Peyer's patch (tissue), 4 donors: ENCODE results near the gene NDUFS6.
"Not testable (repeated sequence)": the region's sequence is repeated elsewhere in the genome, so short reads cannot be mapped to it uniquely, and the experiment has no call there.

Experiments used
- POLR2A ChIP-seq, 2 donors: fragments of 450-650 bp; IDR thresholded peaks; one replicate each; pipeline ENCODE4 v1.5.1; 2017; ENCODE audit warnings: antibody characterized with exemption in 2 of 2, mild to moderate bottlenecking in 2 of 2, moderate library complexity in 2 of 2
- TF ChIP-seq, protein P1 (sequence below), 6 experiments: fragments of 450-650 bp in 4 of 6; fragments of 200-600 bp in 2 of 6; sonication (generic) in 1 of 6; IDR thresholded peaks; one replicate each; pipeline ENCODE4 v1.5.1; 2017 to 2019; ENCODE audit warnings: antibody characterized with exemption in 6 of 6, mild to moderate bottlenecking in 3 of 6, moderate library complexity in 1 of 6

DNA sequence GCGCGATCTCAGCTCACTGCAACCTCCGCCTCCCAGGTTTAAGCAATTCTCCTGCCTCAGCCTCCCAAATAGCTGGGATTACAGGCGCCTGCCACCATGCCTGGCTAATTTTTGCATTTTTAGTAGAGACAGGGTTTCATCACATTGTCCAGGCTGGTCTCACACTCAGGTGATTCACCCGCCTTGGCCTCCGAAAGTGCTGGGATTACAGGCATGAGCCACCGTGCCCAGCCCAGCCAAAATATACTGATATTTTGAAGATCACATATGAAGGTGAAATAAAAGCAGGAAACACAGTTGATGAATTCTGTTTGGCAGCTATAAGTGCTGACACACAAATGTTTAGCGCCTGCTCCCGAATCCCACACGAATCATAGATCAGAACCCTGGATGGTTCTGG, 42.6 kb downstream of the NDUFS6 start:
- not testable (repeated sequence) for TF ChIP-seq POLR2A (IDR thresholded peaks at IDR 0.05)
- TF ChIP-seq, protein P1, sequence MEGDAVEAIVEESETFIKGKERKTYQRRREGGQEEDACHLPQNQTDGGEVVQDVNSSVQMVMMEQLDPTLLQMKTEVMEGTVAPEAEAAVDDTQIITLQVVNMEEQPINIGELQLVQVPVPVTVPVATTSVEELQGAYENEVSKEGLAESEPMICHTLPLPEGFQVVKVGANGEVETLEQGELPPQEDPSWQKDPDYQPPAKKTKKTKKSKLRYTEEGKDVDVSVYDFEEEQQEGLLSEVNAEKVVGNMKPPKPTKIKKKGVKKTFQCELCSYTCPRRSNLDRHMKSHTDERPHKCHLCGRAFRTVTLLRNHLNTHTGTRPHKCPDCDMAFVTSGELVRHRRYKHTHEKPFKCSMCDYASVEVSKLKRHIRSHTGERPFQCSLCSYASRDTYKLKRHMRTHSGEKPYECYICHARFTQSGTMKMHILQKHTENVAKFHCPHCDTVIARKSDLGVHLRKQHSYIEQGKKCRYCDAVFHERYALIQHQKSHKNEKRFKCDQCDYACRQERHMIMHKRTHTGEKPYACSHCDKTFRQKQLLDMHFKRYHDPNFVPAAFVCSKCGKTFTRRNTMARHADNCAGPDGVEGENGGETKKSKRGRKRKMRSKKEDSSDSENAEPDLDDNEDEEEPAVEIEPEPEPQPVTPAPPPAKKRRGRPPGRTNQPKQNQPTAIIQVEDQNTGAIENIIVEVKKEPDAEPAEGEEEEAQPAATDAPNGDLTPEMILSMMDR (IDR thresholded peaks at IDR 0.05) = not testable (repeated sequence)
